ENCODE results near the gene GOLGA6L7.
"Not testable (repeated sequence)": the region's sequence is repeated elsewhere in the genome, so short reads cannot be mapped to it uniquely, and the experiment has no call there.

The GOLGA6L7 gene

DNA sequence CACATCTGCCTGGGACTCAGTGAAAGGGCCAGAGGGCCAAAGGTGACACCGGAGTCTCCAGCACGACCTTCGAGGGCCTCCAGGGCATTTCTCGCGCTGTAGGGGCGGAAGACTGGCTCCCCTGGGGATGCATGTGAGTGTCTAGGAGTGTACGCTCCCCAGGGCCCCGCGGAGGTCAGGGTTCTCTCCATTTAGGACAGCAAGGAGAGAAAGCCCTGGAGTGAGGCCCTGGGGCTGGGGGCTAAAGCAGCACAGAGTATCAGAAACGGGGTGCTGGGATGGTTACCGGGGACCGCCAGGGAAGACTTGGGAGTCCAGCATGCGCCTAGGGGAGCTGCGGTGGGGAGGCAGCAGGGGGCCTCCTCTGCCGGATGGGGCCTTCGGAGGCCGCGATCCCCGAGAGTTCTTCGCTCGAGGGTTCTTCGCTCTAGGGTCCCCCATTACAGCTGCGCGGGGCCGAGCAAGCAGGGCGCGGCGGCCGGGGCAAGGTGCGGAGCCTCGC is 36.7 kb upstream of the GOLGA6L7 start:
- no peak for DNase-seq (ENCODE audit: low read depth in 3 of 3, low spot score in 1 of 3)

DNA sequence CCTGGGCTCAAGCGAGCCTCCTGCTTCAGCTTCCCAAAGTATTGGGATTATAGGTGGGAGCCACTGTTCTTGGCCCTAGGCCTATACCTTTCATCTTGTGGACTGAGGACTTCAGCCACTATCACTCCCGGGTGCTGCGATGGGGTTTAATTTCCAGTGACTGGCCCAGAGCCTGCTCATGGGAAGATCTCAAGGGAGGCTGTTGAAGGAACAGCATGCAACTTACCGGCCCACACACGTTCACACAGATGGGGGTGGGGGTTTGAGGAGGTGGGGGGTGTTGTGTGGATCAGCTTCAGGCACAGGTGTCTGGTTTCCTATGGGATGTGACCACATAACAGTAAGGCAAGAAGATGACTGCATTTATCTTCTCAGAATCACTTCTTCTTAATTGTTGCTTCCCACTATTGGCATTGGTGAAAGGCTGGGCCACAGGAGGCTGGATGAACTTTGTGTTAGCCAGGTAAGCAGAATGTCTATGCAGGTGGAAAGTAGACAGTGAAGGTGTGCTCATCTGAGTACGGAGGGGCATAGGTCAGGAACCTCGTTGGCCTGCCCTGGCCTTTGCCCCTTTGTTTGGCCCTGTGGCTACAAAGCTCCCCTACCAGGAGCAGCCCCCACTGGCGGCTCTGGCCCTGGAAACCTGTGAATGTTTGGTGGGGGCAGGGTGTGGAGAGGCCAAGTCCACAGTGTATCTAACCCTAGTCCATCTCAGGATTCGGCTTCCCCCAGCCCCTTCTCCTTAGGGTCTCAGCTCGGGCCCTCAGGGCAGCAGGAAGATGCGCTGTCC is 35.9 kb upstream of the GOLGA6L7 start:
- DNase-seq (ENCODE audit: low read depth in 3 of 3, low spot score in 1 of 3): no peak

DNA sequence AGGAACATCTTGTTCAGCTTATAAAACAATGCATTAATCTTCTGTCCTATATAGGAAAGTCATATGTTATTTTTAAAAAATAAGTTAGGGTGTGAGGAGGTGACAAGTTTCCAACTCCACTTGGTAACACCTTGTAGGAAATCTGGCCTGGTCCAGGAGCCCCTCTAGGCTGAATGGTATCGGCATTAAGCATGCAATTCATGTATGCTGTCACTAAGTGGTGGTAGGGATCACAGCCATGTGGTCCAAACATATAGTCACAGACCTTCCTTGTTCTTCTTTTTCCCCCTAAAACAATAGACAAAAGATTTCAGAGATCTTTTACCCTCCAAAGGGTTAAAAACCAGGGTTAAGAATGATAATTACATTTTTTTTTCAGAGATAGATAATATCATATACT is 33.2 kb upstream of the GOLGA6L7 start:
- DNase-seq (ENCODE audit: low read depth in 3 of 3, low spot score in 1 of 3): no peak

DNA sequence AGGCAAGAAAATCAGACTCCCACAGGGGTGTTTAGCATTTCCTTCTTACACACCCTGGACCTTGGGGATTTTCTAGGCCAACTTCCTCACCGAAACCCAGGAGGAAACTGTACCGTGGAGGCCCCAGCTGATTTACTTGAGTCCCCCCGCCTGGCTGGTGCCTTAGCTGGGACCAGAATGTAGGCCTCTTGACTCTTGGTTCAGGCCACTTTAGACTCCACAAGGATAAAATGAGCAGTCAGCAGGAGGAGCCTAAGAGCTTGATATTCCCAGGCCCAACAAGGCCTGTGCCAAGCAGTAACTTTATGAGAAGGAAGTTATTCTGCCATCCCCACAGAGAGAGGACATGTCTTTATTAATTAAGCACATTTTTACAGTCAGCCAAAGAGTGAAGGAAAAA is 32.7 kb upstream of the GOLGA6L7 start:
- no peak for DNase-seq (ENCODE audit: low read depth in 3 of 3, low spot score in 1 of 3)

DNA sequence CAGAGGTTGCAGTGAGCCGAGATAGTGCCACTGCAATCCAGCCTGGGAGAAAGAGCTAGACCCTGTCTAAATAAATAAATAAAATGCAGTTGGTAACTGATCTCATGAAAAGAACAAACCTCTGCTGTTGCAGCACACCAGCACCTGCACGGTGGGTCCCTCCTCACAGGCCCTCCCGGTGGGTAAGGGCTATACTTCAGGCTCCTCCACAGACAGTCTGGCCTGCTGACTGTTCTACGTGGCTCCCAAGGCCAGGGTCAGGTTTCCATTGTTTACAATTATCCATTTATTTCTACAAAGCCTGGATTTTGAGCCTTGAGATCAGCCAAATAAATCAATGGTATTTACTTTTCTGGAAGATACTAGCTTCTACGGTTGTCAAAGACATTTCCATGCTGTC is 32.2 kb upstream of the GOLGA6L7 start:
- no peak for DNase-seq (ENCODE audit: low read depth in 3 of 3, low spot score in 1 of 3)

DNA sequence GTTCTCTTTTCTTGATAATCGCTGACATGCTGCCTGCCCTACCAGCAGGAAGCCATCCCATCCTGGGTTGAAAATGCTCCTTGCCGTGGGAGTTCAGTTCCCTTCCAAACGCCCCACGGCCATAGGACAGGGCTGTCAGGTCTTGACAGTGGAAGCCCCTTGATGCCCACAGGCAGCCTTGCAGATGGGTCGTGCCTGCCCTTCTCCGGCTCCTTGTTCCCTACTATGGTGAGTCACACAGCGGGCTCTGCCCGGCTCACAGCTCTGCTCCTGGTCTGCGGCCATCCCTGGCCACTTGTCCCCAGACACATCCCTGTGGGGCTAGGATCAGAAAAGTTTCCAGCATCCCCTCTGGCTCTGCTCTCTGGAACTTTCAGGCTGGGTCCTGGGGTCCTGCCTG is 31.1 kb upstream of the GOLGA6L7 start:
- no peak for DNase-seq (ENCODE audit: low read depth in 3 of 3, low spot score in 1 of 3)

DNA sequence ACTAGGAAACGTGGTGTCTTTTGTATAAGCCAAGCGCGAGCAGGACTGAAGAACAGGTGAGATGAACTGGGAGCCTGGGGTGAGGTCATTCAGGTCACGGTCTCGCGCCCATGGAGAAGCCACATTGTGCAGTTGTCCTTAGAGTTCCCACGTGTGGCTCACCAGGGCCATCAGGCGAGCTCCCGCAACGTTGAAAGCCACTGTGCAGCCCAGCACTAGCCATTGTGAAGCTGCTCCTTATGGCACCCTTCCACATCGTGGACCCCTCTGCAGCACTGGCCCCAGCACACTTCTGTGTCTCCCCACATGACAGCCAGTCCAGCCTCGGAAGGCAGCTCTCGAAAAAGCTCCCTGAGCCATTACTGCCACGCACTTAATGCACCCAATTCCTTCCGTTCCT is 29.8 kb upstream of the GOLGA6L7 start:
- no peak for DNase-seq (ENCODE audit: low read depth in 3 of 3, low spot score in 1 of 3)

DNA sequence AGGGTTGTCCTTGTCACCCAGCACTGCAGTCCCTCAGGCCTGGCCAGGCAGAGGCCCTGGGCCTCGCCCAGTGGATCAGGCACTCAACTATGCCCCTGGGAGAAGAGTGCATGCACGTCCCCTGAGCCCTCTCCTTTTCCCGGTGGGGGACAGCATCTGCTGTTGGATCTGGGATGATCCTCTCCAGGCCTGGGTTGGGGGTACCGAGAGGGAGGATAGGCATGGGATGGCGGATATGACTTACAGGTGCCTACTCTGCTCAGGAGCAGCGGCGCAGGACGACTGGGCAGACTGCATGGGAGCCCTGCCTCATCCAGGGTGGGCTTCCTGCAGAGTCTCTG is 28.4 kb upstream of the GOLGA6L7 start:
- DNase-seq (ENCODE audit: low read depth in 3 of 3, low spot score in 1 of 3): no peak

DNA sequence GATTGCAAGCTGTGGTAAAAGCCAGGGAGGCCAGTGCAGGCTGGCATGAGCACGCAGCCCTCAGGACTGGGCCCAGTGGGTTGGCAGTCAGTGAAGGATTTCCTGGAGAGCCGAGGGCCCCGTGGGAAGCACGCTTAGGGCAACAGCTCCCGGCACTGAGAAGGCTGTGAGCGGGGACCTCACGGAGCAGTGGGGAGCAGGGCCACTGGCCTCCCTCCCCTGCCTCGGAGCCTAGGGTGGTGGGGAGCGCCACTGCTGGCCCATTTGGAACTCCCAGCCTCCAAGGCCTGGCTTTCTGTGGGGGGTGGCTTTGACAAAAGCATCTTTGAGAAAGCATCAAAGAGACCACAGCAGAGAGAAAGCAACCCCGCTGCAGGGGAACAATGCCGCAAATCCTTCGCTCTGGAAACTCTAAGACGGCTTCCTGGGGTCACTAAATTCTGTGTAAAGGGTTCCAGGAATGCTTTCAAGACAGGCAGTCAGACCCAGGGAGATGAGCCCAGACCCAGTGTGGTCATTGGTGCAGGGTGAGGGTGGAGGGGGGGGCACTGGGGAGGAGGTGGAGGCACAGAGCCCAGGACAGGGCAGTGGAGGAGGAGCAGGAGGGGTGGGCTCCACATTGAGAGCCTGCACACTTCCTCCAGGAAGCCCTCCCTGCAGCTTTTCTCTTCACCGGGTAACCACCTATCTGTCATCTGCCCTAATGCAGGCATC is 27.8 kb upstream of the GOLGA6L7 start:
- DNase-seq (ENCODE audit: low read depth in 3 of 3, low spot score in 1 of 3): no peak

DNA sequence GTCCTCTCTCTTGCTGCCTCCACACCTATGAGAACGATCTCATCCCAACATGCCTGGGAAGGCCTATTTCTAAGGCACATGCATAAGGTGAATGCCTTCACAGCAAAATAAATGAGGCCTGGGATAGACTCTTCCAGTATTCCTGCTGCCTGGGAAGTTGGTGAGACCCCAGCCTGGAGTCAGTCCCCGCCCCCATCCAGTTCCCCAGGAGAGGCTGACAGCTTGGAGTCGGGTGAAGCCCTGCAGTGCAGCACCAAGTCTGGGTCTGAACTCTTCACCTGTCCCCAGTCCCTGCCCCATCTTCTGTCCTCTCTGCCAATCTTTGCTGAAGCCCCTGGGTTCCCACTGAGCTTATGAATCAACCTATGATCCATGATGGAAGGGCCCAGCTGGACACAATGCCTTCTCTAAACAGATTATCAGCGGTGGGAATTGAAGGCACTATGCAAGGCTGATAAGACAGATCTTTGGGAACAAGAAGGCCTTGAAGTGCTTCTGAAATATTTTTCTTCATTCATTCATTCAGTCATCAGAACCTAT is 27.1 kb upstream of the GOLGA6L7 start:
- no peak for DNase-seq (ENCODE audit: low read depth in 3 of 3, low spot score in 1 of 3)

DNA sequence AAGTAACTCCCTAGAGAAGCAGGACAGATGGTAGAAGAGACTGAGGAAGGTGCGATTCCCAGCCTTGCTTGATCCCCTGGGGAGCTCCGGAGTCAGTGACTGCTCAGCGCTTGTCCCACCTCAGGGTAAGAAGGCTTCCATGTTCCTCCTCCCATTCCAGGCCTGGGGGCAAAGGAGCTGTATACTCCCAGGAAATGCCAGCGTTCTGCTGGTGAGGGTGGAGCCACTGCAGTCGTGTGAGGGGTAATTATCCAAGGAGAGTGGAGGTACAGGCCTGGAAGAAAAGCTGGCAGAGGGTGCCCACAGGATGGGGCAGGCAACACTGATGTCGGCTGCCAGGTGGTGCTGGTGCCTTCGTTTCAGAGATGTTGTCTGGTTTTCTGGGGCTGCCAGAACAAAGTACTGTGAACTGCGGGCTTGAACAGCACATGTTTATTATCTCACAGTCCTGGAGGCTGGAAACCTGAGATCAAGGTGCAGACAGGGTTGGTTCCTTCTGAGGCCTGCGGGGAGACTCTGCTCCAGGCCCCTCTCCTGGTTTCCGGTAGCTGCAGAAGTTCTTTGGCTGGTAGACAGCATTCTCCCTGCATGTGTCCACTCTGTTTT is 25.2 kb upstream of the GOLGA6L7 start:
- DNase-seq (ENCODE audit: low read depth in 3 of 3, low spot score in 1 of 3): no peak

DNA sequence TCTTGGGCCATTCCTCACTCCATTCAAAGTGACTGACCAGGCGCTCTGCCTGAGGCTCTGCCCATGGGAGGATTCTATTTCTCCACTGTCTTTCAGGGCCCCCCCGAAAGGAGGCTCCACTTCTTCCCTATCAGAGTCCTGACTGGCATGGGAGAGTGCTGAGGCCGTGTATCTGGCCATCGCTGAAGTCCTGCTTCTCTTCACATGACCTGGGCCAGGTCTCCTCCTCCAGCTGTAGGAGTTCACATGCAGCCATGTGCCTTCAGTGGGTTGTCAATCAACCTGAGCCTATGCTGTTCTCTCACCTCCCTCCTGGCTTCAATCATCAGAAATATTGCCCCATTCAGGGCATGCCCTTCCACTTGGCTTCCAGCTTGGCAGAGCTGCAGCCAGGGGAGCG is 24.6 kb upstream of the GOLGA6L7 start:
- no peak for DNase-seq (ENCODE audit: low read depth in 3 of 3, low spot score in 1 of 3)

DNA sequence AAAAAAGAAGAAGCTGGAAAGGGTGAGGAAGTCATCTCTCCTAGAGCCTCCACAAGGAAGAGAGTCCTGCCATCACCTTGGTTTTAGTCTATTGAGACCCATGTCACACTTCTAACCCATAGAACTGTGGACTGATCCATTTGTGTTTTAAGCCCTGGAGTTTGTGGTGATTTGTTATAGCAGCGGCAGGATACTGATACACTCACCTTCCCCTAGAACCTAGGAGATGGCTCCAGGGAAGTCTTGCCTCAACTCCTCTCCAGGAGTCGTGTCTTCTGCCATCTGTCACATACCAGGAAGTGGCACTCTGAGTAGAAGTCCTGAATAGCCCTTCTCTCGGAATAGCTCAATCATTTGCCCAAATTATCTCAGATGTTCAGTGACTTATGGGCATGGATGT is 22.7 kb upstream of the GOLGA6L7 start:
- DNase-seq (ENCODE audit: low read depth in 3 of 3, low spot score in 1 of 3): no peak

DNA sequence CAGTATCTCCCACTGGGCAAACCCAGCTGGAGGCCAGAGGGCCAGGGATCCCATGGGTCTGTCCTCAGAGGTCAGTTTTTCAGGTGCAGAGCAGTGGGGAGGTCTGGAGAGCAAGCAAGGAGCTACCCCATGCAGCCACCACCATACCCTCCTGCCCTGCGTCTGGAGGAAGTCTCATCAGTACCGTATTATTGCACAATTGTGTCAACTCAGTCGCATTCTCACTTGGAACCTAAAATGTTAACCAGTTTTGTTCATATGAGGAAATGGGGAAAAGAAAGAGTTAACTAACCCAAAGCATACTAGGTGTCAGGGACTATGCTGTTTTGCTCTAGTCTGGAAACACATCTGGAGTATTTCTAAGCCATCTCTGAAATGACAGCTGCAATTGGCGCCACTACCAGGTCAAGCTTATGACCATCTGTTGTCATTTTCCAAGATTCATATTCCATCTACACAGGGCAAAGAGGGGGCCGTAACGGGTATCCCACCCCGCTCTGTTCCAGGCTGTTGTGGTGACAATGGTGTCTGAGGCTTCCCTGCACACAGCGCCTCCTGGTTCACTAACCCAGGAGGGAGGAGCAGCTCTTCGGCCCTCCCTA is 20.4 kb upstream of the GOLGA6L7 start:
- no peak for DNase-seq (ENCODE audit: low read depth in 3 of 3, low spot score in 1 of 3)

DNA sequence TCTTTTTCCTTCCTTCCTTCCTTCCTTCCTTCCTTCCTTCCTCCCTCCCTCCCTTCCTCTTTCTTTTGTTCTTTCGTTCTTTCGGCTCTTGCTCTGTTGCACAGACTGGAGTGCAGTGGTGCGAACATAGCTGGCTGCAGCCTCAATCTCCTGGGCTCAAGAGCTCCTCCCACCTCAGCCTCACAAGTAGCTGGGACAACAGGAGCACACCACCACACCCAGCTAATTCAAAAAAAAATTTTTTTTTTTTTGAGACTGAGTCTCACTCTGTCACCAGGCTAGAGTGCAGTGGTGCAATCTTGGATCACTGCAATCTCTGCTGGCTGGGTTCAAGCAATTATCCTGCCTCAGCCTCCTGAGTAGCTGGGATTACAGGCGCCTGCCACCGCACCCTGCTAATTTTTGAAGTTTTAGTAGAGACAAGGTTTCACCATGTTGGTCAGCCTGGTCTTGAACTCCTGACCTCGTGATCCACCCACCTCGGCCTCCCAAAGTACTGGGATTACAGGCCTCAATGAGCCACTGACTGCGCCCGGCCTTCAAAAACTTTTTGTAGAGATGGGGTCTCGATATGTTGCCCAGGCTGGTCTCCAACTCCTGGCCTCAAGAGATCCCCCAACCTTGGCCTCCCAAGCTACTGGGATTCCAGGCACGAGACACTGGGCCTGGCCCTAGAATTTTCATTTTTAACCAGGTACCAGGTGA is 13.3 kb upstream of the GOLGA6L7 start:
- not testable (repeated sequence) for DNase-seq (ENCODE audit: low read depth in 3 of 3, low spot score in 1 of 3)

DNA sequence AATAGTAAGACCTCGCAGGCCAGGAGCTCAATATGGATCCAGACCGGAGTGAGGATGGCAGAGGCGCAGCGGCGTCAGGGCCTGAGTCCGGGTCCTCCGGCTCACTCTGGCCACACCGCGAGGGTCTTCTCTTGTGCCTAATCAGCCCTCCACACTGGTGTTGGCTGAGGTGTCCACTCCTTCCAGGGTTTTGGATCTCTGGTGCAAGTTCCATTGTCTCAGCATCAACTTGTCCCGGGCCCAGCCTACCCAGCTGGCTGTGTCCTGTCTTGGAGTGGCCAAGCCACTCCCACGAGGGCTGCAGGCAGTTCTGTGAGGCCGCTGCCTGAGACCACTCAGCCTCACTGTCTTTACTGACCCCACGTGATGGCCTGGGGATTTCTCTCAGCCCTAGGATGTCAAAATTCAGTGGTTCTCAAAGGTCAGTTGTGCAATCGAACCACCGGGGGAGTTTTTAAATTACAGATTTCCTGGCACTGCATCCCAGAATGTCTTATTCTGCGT is 12.6 kb upstream of the GOLGA6L7 start:
- DNase-seq (ENCODE audit: low read depth in 3 of 3, low spot score in 1 of 3): no peak

DNA sequence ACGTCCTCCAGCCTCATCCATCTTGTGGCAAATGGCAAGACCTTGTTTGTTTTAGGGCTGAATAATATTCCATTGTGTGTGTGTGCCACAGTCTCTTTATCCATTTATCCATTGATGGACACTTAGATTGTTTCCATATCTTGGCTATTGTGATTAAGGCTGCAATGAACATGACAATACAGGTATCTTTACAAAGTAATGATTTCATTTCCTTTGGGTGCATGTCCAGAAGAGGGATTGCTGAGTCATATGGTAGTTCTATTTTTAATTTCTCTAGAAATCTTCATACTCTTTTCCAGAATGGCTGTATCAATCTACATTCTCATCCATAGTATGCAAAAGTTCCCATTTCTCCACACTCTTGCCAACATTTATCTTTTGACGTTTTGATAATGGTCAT is 6.1 kb upstream of the GOLGA6L7 start:
- DNase-seq (ENCODE audit: low read depth in 3 of 3, low spot score in 1 of 3): not testable (repeated sequence)

DNA sequence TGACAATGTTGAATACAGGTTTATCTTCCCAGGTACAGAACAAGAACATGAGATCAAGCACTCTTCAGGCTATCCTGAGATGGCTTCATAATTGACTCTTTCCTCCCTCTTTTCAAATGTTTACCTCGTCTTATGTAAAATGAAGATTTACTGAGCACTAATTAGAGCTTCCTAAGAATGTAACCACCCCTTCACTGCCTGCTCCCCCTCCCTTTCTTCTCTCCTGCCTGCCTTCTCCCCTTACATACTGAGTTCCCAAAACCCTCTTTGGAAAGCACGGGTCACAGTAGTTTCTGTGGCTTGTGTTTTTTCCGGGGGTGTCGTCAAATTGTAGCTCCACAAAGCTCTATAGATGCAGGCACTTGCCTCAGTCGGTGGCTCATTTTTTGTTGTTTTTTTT is 5.2 kb upstream of the GOLGA6L7 start:
- DNase-seq (ENCODE audit: low read depth in 3 of 3, low spot score in 1 of 3): not testable (repeated sequence)

DNA sequence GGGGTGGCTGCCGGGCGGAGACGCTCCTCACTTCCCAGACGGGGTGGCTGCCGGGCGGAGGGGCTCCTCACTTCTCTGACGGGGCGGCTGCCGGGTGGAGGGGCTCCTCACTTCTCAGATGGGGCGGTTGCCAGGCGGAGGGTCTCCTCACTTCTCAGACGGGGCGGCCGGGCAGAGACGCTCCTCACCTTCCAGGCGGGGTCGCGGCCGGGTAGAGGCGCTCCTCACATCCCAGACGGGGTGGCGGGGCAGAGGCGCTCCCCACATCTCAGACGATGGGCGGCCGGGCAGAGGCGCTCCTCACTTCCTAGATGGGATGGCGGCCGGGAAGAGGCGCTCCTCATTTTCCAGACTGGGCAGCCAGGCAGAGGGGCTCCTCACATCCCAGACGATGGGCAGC is 1.3 kb upstream of the GOLGA6L7 start:
- not testable (repeated sequence) for DNase-seq (ENCODE audit: low read depth in 3 of 3, low spot score in 1 of 3)

DNA sequence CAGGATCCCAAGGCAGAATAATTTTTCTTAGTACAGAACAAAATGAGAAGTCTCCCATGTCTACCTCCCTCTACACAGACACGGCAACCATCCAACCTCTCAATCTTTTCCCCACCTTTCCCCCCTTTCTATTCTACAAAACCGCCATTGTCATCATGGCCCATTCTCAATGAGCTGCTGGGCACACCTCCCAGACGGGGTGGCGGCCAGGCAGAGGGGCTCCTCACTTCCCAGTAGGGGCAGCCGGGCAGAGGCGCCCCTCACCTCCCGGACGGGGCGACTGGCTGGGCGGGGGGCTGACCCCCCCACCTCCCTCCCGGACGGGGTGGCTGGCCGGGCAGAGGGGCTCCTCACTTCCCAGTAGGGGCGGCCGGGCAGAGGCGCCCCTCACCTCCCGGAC is 827 bp upstream of the GOLGA6L7 start:
- not testable (repeated sequence) for DNase-seq (ENCODE audit: low read depth in 3 of 3, low spot score in 1 of 3)

DNA sequence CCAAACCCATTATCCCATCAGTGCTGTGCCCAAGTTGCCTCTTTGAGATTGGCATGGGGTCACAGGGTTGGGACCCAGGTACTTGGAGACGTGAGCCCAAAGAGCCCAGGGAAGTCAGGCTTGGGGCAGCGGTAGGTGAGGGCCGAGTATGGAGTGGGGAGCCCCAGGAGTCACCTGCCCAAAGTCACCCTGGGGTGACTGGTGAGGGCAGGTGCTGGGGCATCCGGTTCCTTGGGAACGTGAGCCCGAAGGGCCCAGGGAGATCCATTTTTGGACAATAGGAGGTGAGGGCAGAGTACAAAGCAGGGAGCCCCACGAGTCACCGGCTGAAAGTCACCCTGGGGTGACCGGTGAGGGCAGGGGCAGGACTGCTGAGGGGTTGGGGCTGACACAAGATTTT is 485 bp downstream of the GOLGA6L7 start:
- not testable (repeated sequence) for DNase-seq (ENCODE audit: low read depth in 3 of 3, low spot score in 1 of 3)
